GM06990 (cell line): Measurements from ENCODE around the gene L3MBTL4.

Source experiments
- DNase-seq: peaks from one replicate; pipeline ENCODE4 v3.0.0-alpha.2; 2011; ENCODE audit not compliant: insufficient read length; ENCODE audit errors: extremely low read depth
- H3K27me3 ChIP-seq: replicated peaks from 2 replicates; pipeline ENCODE4 v1.6.0; 2011; ENCODE audit warnings: low read length; ENCODE audit not compliant: control insufficient read depth, insufficient read depth
- H3K36me3 ChIP-seq: 2 replicates; pipeline ENCODE4 v1.5.1; 2011; ENCODE audit warnings: low read length; ENCODE audit not compliant: control insufficient read depth, insufficient read depth
- H3K4me3 ChIP-seq: replicated peaks from 2 replicates; pipeline ENCODE4 v1.5.1; 2011; ENCODE audit warnings: low read depth, mild to moderate bottlenecking, control low read depth, low read length
- CTCF ChIP-seq: IDR thresholded peaks from 2 replicates; pipeline ENCODE4 v1.5.1; 2011; ENCODE audit warnings: low read length, control low read depth, mild to moderate bottlenecking, inconsistent platforms; ENCODE audit not compliant: insufficient read depth, poor library complexity, severe bottlenecking

Gene L3MBTL4

DNA sequence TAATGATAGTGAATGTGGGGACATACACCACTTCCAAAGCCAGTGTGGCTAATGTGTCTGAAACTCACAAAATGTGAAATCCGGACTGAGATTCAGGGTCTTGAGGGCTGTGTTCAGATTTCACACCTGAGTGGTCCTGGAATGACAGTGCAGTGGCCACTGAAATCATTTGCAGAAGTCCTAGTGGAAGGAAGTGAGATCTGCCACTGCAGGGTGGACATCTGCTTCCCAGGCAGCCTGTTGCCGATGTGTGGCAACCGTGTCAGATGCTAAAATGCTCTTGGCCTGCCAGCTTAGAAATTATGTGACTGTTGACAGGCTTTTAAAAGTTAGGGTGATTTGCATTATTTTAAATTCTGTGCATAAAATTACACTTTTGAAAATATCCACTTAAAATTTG lies 441.6 kb downstream of the L3MBTL4 start:
- Histone ChIP-seq H3K27me3 (no peaks in the 10 kb centered on the region), H3K36me3 (no peaks in the 10 kb centered on the region), H3K4me3 (no peak overlapping the region)
- DNase-seq: no peak
- TF ChIP-seq CTCF: no peak

- no peak for DNase-seq
- H3K36me3 ChIP-seq: no peaks in the 10 kb centered on the region
- H3K4me3 ChIP-seq: no peak overlapping the region
- no peaks in the 10 kb centered on the region for H3K27me3 ChIP-seq
- no peak for TF ChIP-seq CTCF
Measured at GRCh38 chr18:5972298-5972697, 442.4 kb downstream of the L3MBTL4 start.

DNA sequence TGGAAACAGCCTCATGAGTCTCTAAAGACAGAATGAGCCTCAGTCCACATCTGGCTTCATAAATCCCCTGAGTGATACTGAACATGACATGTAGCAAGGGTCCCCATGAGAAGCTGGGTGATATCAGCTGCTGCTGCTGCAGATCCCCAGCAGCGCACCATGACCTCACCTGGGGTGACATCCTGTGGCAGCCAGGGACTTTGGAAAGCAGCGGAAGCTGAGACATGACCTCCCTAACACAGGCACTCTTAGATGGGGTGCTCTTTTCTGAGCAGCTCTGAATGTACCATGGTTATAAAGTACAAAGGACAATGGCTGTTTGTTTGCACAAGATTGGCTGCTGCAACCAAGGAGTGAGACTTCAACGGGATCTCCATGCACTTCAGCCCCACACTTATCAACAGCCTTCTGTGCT lies 444.7 kb downstream of the L3MBTL4 start:
- DNase-seq: no peak
- H3K36me3 ChIP-seq: no peaks in the 10 kb centered on the region
- TF ChIP-seq CTCF: no peak
- H3K4me3 ChIP-seq: no peak overlapping the region
- H3K27me3 ChIP-seq: no peaks in the 10 kb centered on the region

DNA sequence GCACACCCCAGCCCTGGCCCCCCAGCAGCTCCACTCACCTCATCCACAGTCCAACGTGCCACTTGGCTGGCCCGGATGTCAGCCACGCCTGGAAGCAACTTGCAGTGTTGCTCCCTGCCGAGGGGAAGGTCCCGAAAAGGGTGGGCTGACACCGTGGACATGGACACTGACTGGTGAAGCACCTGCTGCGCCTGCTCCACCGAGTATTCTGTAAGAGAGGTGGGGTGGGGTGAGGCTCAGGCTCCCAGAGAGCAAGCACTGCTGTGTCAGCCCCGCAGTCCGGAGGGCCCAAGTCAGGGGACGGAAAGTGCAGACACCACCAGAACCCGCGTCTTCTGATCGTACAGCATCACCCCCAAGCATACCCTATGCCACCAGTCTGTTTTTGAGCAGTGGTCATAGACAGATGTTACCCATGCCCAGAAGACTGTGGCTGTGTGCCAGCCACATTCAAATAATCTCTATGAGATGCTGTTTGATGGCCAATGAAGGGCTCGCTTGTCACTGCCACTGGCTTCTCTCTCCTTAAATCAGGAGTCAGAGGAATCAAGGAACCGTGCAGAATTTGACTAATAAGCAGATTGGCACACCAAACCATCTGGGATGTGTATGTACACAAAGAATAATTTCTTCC lies 445.2 kb downstream of the L3MBTL4 start:
- no peaks in the 10 kb centered on the region for H3K36me3 ChIP-seq
- no peak for TF ChIP-seq CTCF

DNA sequence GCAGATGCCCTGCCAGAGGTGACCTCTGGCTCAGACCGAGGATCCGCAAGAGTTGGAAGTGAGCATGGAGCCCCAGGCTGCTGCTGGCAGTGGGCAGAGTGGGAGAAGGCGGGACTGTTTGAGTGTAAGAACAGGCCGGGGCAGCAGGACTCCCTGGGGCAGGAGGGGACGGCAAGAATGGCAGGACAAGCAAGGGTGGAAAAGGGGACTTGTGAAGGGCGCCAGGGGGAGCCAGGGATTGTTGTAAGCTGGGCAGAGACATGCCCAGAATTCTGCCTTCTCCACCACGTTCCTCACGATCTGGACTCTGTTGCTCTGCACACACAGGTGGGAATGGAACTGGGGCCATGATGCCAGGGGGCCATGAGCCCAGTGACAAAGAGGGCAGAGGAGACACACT lies 447.0 kb downstream of the L3MBTL4 start:
- Histone ChIP-seq H3K36me3 (no peaks in the 10 kb centered on the region), H3K27me3 (no peaks in the 10 kb centered on the region), H3K4me3 (no peak overlapping the region)
- no peak for DNase-seq
- no peak for TF ChIP-seq CTCF

More for the DNA sequence above, 445.2 kb downstream of the L3MBTL4 start:
- no peak for DNase-seq
- H3K4me3 ChIP-seq: no peak overlapping the region
- no peaks in the 10 kb centered on the region for H3K27me3 ChIP-seq

DNA sequence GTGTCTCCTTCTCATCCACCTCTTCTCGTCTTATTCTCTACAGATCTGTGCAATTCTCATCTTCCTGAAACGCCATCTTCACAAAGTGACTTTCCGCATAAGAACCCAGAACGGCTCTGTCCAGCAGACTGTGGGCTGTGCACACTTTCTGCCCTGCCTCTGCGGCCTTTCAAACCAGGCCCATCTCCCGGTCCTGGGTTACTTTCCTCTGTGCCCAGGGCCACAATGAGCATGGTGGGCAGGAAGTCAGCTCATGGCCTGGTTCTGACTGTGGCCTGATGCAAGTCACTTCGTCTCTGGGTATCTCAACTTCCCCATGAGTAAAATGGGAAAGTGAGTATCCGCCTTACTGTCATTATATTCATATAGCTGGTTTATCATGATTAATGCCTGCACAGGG lies 447.7 kb downstream of the L3MBTL4 start:
- DNase-seq: no peak
- Histone ChIP-seq H3K4me3 (no peak overlapping the region), H3K27me3 (no peaks in the 10 kb centered on the region), H3K36me3 (no peaks in the 10 kb centered on the region)
- TF ChIP-seq CTCF: no peak
